DMS79 treated with DMSO at 0.1 percent for 48 hours (cell line): ENCODE results near the gene NDUFB10.
A peak's percentile ranks its signal among the peaks of the same experiment; 100 is the strongest.
"Not testable (repeated sequence)": the region's sequence is repeated elsewhere in the genome, so short reads cannot be mapped to it uniquely, and the experiment has no call there.

Experiments used
- DNase-seq: peaks from one replicate; lab custom pipeline; 2025; lab: John Stamatoyannopoulos, UW

NDUFB10 gene

DNA sequence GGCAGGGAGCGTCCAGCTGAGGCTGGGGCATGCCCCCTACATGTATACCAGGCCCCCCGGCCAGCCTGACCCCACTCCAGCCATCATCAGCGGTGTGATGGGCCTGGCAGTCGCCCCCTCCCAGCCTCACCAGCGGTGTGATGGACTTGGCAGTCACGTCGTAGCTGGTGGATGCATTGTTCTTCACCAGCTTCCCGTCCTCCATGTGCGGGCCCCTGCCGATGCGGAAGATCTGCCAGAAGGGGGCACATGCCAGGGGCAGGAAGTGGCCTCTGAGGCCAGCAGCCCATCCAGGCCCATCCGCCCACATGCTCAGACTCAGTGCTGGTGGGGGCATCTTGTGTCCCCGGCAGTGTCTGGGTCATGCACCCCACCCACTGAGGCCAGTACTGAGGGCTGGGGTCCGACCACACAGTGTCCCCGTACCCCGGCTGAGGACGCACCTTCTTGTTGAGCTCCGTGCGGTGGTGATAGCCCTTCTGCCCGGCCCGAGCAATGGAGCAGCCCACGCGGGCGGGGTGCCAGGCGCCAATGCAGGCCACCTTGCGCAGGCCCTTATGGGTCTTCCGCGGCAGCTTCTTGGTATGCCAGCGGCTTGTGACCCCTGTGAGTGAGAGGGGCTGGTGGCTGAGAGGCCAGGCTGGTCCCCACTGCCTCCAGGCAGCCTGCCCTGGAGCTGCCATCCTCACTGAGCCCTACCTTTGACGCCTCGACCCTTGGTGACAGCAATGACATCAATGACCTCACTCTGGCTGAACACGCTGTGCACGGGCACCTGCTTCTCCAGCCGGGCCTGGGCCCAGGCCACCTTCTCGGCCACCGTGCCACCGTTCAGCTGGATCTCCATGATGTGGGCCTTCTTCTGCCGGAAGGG is 12.6 kb upstream of the NDUFB10 start:
- DNase-seq: no peak

GRCh38 chr16:1947369-1947670 is 12.0 kb upstream of the NDUFB10 start:
- DNase-seq: no peak

GRCh38 chr16:1949507-1949906 is 9.8 kb upstream of the NDUFB10 start:
- no peak for DNase-seq

DNA sequence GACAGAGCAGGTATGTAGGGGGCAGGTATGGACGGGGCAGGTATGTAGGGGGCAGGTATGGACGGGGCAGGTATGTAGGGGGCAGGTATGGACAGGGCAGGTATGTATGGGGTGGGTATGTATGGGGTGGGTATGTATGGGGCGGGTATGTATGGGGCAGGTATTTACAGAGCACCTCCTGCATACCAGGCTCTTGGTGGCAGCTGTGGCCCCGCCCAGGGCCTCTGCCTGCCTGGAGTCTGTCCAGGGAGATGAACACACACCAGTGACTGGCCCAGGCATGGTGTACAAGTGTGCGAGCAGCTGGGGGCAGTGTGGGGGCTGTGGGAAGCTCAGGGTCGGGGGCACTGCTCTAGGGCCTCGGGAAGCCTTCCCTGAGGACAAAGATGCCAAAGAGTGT is 9.3 kb upstream of the NDUFB10 start:
- no peak for DNase-seq

- DNase-seq: no peak
Measured at GRCh38 chr16:1950559-1950958, 8.8 kb upstream of the NDUFB10 start.

- no peak for DNase-seq
Measured at GRCh38 chr16:1953734-1954133, 5.6 kb upstream of the NDUFB10 start.

- DNase-seq: not testable (repeated sequence)
Measured at GRCh38 chr16:1957434-1958142, 1.8 kb upstream of the NDUFB10 start.

GRCh38 chr16:1958143-1958491 is 1.2 kb upstream of the NDUFB10 start:
- not testable (repeated sequence) for DNase-seq

DNA sequence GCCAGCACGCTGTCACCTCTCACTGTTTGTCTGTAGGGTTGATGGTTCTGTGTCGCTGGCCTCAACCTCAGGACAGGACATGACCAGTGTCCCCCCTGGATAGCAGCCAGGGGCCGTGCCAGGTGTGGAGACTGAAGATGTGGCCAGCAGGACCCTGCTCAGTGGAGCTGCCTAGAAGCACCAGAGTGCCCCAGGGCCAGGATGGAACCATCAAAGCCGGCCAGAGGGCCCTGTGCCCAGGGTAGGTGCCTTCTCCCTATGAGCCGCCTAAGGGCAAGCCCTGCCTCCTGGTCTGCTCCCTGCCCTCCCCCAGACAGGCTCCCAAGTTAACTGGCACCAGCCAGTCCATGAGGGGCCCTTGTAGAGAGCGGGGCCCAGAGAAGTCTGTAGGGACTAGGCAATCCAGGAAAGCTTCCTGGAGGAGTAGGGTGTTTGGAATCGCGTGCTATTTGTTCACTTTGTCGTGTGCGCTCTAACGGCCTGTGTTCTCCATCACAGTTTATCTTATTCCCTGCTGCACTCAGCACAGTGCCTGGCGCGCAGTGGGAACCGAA is 546 bp upstream of the NDUFB10 start:
- no peak for DNase-seq

GRCh38 chr16:1960665-1961630 is 1.6 kb downstream of the NDUFB10 start:
- no peak for DNase-seq

DNA sequence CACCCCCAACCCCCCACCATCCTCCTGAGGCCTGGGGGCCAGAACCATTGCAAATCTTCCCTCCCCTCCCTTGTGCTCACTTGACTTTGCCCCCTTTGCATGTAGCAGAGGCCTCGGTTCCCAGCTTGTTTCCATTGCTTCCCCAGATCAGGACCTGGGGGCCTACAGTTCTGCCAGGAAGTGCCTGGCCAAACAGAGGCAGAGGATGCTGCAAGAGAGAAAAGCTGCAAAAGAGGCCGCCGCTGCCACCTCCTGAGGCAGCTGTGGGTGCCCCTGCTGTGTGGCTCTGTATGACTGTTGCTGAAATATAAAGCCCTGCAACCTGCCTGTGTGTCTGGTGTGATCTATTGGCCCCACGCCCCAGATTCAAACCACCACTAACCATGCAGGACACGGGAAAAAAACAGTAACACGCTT is 2.3 kb downstream of the NDUFB10 start:
- no peak for DNase-seq

- not testable (repeated sequence) for DNase-seq
Measured at GRCh38 chr16:1962161-1963153, 3.1 kb downstream of the NDUFB10 start.

DNA sequence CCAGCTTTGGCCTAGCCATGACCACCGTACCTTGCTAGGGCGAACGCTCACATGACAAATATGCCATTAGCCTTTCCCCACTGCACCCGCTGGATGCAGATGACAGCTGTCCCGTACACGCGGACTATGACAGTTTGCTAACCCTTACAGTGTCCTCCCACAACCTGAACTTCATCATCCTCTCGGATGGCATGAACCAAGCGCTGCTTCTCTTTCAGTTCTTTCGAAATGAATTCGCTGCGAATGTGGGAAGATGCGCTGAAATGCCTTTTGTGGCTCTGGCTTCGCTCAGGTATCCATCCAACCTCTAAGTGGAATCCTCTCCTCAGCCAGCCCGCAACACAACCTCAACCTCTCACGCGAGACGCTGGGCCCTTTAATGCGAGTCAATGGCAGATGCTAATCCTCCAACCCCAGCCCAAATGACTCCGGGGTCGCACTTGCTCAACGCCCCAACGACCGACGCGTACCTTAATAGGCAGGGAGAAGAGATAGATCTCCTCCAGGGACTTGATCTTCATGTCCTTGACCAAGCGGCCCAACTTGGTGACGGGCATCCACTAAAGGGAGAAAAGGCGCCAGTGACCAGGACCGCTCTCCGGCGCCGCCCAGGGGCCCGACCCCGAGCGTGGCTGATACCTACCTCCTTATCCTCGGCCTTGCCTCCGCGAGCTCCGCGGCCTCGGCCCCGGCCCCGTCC is 4.6 kb downstream of the NDUFB10 start:
- no peak for DNase-seq

GRCh38 chr16:1964506-1965395 is 5.4 kb downstream of the NDUFB10 start, which contains the start of gene RPS2:
TSS of gene RPS2 (minus strand) at chr16:1964826. CDS start at chr16:1964625, 201 bp downstream.
- DNase-seq: peak; percentile 91

- DNase-seq: peak; percentile 10
Measured at GRCh38 chr16:1965396-1966001, 6.2 kb downstream of the NDUFB10 start.

- DNase-seq: no peak
Measured at GRCh38 chr16:1966460-1966859, 7.1 kb downstream of the NDUFB10 start, which contains the start of gene RNF151. TSS of gene RNF151 (plus strand) at chr16:1966856. CDS start at chr16:1966882, 26 bp downstream.

DNA sequence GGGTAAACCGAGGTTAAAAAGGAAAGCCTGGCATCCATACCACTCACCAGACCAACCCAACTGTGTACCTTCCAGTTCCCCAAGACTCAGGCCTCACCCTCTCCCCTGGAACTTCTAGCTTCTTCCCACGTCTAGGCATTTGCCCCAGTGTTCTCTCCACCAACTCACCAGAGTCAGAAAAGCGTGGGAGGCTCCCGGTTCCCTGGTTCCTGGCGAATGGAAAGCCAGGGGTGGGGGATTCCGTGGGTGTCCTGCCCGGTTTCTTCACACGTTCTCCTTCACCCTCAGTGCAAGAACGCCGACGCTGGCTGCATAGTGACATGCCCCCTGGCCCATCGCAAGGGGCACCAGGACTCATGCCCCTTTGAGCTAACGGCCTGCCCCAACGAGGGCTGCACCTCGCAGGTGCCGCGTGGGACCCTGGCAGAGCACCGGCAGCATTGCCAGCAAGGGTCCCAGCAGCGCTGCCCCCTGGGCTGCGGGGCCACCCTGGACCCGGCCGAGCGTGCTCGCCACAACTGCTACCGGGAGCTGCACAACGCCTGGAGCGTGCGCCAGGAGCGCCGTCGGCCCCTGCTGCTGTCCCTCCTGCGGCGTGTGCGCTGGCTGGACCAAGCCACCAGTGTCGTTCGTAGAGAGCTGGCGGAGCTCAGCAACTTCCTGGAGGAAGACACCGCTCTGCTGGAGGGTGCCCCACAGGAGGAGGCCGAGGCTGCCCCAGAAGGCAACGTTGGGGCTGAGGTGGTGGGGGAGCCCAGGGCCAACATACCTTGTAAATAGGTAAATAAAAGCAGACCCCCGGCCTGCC is 9.0 kb downstream of the NDUFB10 start:
- DNase-seq: no peak
